ENCODE results near the gene NRXN2.

Gene NRXN2

DNA sequence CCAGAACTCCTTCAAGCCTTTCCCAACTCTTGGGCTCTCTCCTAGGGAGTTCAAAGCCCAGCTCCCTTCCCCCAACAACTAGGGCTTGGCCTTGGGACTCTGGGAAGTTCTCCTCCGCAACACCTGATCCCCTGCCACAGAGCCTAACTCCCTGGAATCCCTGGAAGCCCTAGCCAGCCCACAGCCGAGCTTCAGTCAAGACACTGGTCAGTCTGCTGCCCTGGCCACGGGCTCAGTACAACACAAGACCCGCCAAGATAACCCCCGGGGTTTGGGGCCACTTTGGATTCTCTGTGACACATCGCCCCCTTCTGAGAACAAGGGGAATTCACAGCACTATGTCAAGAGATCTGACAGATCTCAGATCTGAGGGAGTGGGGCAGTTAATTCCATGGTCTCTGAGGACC lies 73.7 kb downstream of the NRXN2 start:
- DNase-seq (ENCODE audit: low spot score) = no peak

DNA sequence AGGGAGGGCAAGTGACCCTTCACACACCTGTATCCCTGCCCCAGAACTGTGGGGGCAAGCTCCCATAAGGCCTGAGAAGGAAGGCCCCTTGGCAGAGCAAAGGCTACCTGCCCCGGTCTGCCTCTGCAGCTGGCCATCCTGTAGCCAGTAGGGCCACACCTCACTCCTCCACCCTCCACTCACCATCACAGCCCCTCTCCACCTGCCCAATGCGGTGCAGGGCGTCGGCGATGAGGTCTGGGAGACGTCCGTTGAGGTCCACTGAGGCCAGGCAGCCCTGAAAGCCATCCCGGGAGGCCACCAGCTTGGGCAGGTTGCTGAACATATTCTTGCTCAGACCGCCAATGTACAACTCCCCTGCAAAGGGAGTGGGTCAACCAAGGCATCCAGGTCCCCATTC lies 74.4 kb downstream of the NRXN2 start:
- no peak for DNase-seq (ENCODE audit: low spot score)

DNA sequence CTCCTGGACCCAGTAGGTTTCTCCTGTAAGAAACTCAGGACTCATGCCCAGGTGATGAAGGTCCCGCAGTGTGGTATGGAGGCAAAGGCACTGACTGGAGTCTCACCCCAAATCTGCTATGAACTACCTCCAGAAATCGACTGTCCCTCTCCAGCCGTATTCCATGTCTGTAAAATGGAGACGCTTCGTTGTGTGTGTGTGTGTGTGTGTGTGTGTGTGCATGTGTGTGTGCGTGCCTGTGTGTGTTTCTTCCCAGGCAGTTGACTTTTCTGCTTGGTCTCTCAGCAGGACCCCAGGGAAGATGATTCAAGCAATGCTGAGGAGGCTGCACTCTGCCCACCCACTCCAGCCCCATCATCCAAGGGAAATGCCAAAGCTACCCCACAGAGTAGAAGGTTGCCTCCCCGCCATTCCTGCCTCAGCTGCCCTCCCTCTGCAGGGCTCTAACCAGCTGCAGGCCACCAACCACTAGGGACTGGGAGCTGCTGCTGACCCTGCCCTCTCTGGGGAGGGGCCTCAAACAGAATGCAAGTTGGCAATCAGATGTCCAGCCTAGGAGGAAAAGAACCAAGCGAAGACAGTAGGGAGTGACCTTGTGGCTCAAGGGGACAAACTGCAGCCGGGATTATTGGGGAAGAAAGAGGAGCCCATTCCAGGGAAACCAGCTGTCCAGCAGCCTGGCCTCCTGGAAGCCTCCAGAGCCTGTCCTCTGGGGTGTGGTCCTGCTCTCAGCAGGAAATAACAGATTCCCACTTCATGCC lies 75.8 kb downstream of the NRXN2 start:
- DNase-seq (ENCODE audit: low spot score) = no peak

GRCh38 chr11:64644647-64645275 lies 78.2 kb downstream of the NRXN2 start:
- DNase-seq (ENCODE audit: low spot score) = no peak

- no peak for DNase-seq (ENCODE audit: low spot score)
Measured at GRCh38 chr11:64643920-64644646, 78.9 kb downstream of the NRXN2 start.

DNA sequence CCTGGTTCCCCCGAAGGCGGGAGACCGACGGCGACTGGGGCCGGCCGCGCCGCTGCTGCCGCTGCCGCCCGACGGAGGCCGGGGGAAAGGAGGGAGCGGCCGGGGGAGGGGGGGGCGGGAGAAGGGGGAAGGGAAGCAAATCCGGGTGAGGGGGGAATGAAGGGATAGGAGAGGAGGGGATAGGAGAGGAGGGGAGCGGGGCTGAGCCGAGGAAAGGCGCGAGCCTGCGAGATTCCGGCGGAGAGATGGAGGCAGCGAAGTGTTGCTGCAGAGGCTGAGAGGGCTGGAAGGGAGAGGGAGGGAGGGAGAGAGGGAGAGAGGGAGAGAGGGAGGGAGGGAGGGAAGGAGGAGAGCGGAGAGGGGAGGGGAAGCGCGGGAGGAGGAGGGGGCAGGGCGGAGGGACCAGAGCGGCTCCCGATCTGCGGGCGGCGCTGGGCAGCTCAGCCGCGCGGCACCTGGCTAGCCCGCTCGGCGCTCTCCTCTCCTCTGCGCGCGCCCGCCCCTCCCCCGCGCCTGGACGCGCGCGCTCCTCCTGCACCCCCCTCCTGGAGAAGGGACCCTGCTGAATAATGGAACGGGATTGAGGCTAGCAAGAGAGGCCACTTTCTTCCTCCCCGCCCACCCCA lies 79.6 kb downstream of the NRXN2 start:
- DNase-seq (ENCODE audit: low spot score) = no peak

GRCh38 chr11:64642871-64643255 lies 80.1 kb downstream of the NRXN2 start:
- DNase-seq (ENCODE audit: low spot score) = no peak

GRCh38 chr11:64642418-64642735 lies 80.6 kb downstream of the NRXN2 start:
- no peak for DNase-seq (ENCODE audit: low spot score)

GRCh38 chr11:64641596-64642417 lies 81.2 kb downstream of the NRXN2 start:
- DNase-seq (ENCODE audit: low spot score) = no peak

GRCh38 chr11:64639885-64640284 lies 83.1 kb downstream of the NRXN2 start:
- no peak for DNase-seq (ENCODE audit: low spot score)

DNA sequence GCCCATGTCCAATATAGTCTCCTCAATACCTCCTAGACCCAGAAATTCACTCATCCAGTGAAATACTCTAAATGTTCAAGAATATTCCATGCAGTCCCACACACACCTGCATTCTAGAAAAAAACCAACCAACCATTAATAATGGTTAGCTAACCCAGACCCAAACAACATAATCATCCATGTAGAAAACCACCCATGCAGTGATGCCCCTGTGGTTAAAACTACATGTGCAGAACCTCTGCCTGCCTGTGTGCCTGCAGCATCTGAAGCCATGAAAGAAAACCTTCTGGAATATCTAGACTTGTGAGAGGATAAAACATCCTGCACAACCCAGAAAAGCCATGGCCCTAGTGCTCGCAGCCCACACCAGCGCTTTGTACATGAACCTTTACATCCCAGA lies 84.2 kb downstream of the NRXN2 start:
- no peak for DNase-seq (ENCODE audit: low spot score)

GRCh38 chr11:64638018-64638665 lies 84.9 kb downstream of the NRXN2 start:
- DNase-seq (ENCODE audit: low spot score) = no peak

- DNase-seq (ENCODE audit: low spot score) = no peak
Measured at GRCh38 chr11:64637334-64638017, 85.5 kb downstream of the NRXN2 start.

GRCh38 chr11:64633555-64634159 lies 89.3 kb downstream of the NRXN2 start:
- no peak for DNase-seq (ENCODE audit: low spot score)

DNA sequence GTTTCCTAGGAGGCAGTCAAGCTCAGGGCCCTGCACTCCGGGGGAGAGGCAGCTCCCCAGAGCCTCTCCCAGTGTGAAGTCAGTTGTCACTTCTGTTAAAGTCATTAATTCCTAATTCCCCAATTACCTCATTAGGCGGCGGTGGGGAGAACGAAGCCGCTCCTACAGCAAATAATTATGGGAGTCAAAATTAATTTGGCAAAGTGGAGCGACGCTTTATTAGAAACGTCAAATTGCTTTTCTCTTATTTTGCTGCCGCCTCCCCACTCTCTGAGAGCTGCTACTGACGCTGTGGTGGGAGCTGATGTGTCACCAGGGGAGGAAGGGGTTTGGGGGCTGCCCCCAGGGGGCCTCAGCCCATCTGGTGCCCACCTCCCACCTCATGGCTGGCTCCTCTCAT lies 90.3 kb downstream of the NRXN2 start:
- DNase-seq (ENCODE audit: low spot score) = no peak

DNA sequence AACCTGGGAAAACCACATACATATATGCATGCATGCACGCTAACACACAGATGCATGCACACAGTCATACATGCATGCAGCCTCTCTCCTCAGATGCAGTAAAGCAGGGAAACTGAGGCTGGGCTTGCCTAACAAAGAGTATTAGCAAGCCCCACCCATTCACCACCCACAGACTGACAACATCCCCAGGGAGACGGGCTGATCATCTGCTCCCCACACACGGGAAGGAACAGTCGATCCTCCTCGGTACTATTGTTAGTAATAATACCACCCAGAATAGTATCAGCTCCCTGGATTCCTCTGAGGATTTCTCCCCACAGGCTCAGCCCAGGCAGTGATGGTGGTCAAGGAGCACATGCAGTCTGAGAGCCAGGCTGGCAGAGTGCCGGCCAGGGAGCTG lies 90.8 kb downstream of the NRXN2 start:
- DNase-seq (ENCODE audit: low spot score) = no peak

DNA sequence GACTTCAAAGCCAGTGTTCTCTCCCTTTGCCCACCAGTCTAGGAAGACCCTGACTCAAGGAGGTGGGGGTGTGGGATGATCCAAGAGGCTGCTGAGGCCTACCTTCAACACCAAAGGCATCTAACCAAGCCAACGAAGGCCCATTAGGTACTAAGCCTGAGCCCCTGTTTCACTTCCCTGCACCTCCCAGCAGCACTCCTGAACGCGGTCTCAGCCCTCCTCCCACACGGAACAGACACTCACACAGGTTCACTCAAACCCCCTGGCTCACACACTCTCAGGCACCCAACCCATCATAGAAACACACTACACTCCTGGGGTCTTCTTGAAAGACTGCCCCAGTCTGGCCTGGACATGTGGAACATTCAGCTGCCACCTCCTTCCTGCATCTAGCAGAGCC lies 91.3 kb downstream of the NRXN2 start:
- no peak for DNase-seq (ENCODE audit: low spot score)

DNA sequence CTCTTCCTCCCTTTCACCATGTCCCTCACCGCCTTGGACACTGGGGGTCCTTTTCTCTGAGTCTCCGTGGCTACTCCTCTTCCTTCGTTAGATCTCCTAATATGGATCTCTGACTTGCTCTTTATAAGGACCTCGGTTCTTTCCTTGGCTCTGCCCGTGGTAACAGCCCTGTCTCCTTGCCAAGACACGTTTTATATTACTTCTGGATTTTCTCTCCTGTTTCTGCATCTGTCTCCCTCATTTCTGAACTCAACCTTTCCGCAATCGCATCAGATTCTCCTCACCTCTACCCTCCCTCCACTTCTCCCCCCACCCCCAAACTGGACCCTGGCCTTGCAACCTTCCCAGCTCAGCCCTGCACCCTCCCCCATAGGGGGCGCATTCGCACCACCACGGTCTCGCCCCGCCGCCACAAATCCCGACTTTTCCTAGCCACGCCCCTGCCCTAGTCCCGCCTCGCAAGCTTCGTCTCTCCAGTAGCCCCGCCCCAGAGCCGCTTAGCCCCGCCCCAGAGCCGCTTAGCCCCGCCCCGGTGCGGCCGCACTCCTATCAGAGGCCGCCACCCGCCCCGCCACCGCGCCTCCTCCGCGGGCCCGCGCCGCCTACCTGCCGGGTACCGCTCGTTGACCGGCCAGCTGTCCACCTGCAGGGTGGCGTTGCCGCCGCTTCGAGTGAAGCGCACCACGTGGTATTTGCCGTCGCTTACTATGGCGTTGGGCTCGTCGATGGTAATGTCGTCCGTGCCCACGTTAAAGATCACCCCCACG lies 93.0 kb downstream of the NRXN2 start:
- no peak for DNase-seq (ENCODE audit: low spot score)

GRCh38 chr11:64629103-64629502 lies 93.9 kb downstream of the NRXN2 start:
- no peak for DNase-seq (ENCODE audit: low spot score)

GRCh38 chr11:64628596-64628995 lies 94.4 kb downstream of the NRXN2 start:
- DNase-seq (ENCODE audit: low spot score) = no peak

All from CD4-positive, alpha-beta T cell treated with Interleukin-15 for 4 hours (primary cell).